Trophoblast cell (in vitro differentiated cells and primary cell): ENCODE measurements around the gene PRRX1.

Experiments
- DNase-seq, 2 donors: peaks; one replicate each; pipeline ENCODE4 v3.0.0-alpha.2; 2016
- H2AFZ ChIP-seq: 2 replicates; pipeline ENCODE4 v1.6.1; 2013; ENCODE audit warnings: low read length, moderate library complexity, mild to moderate bottlenecking; ENCODE audit not compliant: insufficient read depth, poor library complexity
- H2AK5ac ChIP-seq: 2 replicates; pipeline ENCODE4 v1.6.1; 2013; ENCODE audit warnings: mild to moderate bottlenecking, low read length
- H2BK120ac ChIP-seq: 2 replicates; pipeline ENCODE4 v1.6.1; 2013; ENCODE audit warnings: low read length, mild to moderate bottlenecking, moderate library complexity; ENCODE audit not compliant: insufficient read depth, poor library complexity
- H2BK12ac ChIP-seq: 2 replicates; pipeline ENCODE4 v1.6.1; 2013; ENCODE audit warnings: mild to moderate bottlenecking, low read length, moderate library complexity
- H2BK5ac ChIP-seq: 2 replicates; pipeline ENCODE4 v1.6.1; 2013; ENCODE audit warnings: low read length, low read depth, moderate library complexity, mild to moderate bottlenecking; ENCODE audit not compliant: poor library complexity
- H3K14ac ChIP-seq: 2 replicates; pipeline ENCODE4 v1.6.1; 2013; ENCODE audit warnings: mild to moderate bottlenecking, low read length
- H3K18ac ChIP-seq: 2 replicates; pipeline ENCODE4 v1.6.1; 2013; ENCODE audit warnings: mild to moderate bottlenecking, low read length
- H3K23ac ChIP-seq: 2 replicates; pipeline ENCODE4 v1.6.1; 2013; ENCODE audit warnings: low read length
- H3K27ac ChIP-seq: 2 replicates; pipeline ENCODE4 v1.5.1; 2013; ENCODE audit warnings: low read depth, mild to moderate bottlenecking, inconsistent platforms, low read length, moderate library complexity
- H3K27me3 ChIP-seq: 2 replicates; pipeline ENCODE4 v1.6.1; 2013; ENCODE audit warnings: inconsistent platforms, mild to moderate bottlenecking, low read length, moderate library complexity; ENCODE audit not compliant: insufficient read depth
- H3K36me3 ChIP-seq, 2 experiments: 1 replicate in 1 of 2; 2 replicates in 1 of 2; pipeline ENCODE4 v1.6.1; 2013; ENCODE audit warnings: low read length in 2 of 2, mild to moderate bottlenecking in 2 of 2, moderate library complexity in 1 of 2; ENCODE audit not compliant: insufficient read depth in 2 of 2, control insufficient read depth in 1 of 2
- H3K4ac ChIP-seq: 2 replicates; pipeline ENCODE4 v1.6.1; 2013; ENCODE audit warnings: low read depth, mild to moderate bottlenecking, low read length, moderate library complexity
- H3K4me1 ChIP-seq, 2 experiments: 1 replicate in 1 of 2; 2 replicates in 1 of 2; pipeline ENCODE4 v1.6.1; 2013; ENCODE audit warnings: low read length in 2 of 2, mild to moderate bottlenecking in 2 of 2, moderate library complexity in 1 of 2; ENCODE audit not compliant: insufficient read depth in 2 of 2, control insufficient read depth in 1 of 2
- H3K4me2 ChIP-seq: 2 replicates; pipeline ENCODE4 v1.6.1; 2013; ENCODE audit warnings: inconsistent platforms, mild to moderate bottlenecking, low read length, moderate library complexity
- H3K4me3 ChIP-seq: 2 replicates; pipeline ENCODE4 v1.5.1; 2013; ENCODE audit warnings: mild to moderate bottlenecking, low read depth, low read length, inconsistent platforms
- H3K79me1 ChIP-seq: one replicate; pipeline ENCODE4 v1.6.1; 2013; ENCODE audit warnings: low read length
- H3K79me2 ChIP-seq: 2 replicates; pipeline ENCODE4 v1.6.1; 2013; ENCODE audit warnings: low read length, mild to moderate bottlenecking; ENCODE audit not compliant: control insufficient read depth, insufficient read depth, poor library complexity
- H3K9ac ChIP-seq: 2 replicates; pipeline ENCODE4 v1.6.1; 2013; ENCODE audit warnings: mild to moderate bottlenecking, low read length
- H3K9me3 ChIP-seq: 2 replicates; pipeline ENCODE4 v1.6.1; 2013; ENCODE audit warnings: low read depth, mild to moderate bottlenecking, control low read depth, inconsistent platforms, low read length; ENCODE audit not compliant: insufficient read depth
- H4K12ac ChIP-seq: 2 replicates; pipeline ENCODE4 v1.6.1; 2013; ENCODE audit warnings: low read depth, mild to moderate bottlenecking, low read length, moderate library complexity
- H4K8ac ChIP-seq: 2 replicates; pipeline ENCODE4 v1.6.1; 2013; ENCODE audit warnings: low read depth, mild to moderate bottlenecking, low read length, moderate library complexity
- H4K91ac ChIP-seq: one replicate; pipeline ENCODE4 v1.6.1; 2013; ENCODE audit warnings: low read depth, mild to moderate bottlenecking, low read length, moderate library complexity
- WGBS: extraction: QIAGEN DNeasy Blood & Tissue Kit; methylation state at CpG from one replicate; pipeline ENCODE4 v1.1.7; 2013; ENCODE audit warnings: missing lambda C conversion rate; ENCODE audit not compliant: insufficient read length, insufficient coverage; ENCODE audit errors: extremely low coverage; 5-methylcytosine and 5-hydroxymethylcytosine counted together

Gene PRRX1

GRCh38 chr1:170769691-170770090 lies 105.8 kb downstream of the PRRX1 start:
- no peaks in the 10 kb centered on the region for H3K4me1 ChIP-seq
- WGBS = no CpG with 5 or more reads among the region's 1 CpG
- no peak overlapping the region for H3K4ac ChIP-seq
- no peak overlapping the region for H3K23ac ChIP-seq
- H2BK120ac ChIP-seq = no peak overlapping the region
- no peaks in the 10 kb centered on the region for H3K36me3 ChIP-seq
- H2AK5ac ChIP-seq = no peak overlapping the region
- H4K12ac ChIP-seq = no peak overlapping the region
- H3K79me1 ChIP-seq = no peaks in the 10 kb centered on the region
- H4K91ac ChIP-seq = no peak overlapping the region
- H3K9me3 ChIP-seq = no peaks in the 10 kb centered on the region
- no peak overlapping the region for H3K18ac ChIP-seq
- H4K8ac ChIP-seq = no peak overlapping the region
- no peak overlapping the region for H3K9ac ChIP-seq
- no peaks in the 10 kb centered on the region for H3K27me3 ChIP-seq
- no peaks in the 10 kb centered on the region for H3K79me2 ChIP-seq
- no peak overlapping the region for H3K27ac ChIP-seq
- no peak overlapping the region for H3K4me3 ChIP-seq
- H3K14ac ChIP-seq = no peak overlapping the region
- H2BK5ac ChIP-seq = no peak overlapping the region
- no peak overlapping the region for H2AFZ ChIP-seq
- no peak overlapping the region for H2BK12ac ChIP-seq
- DNase-seq = no peak
- no peak overlapping the region for H3K4me2 ChIP-seq

GRCh38 chr1:170770254-170770653 lies 106.3 kb downstream of the PRRX1 start:
- no peaks in the 10 kb centered on the region for H3K9me3 ChIP-seq
- H3K23ac ChIP-seq = no peak overlapping the region
- H3K4me2 ChIP-seq = no peak overlapping the region
- DNase-seq = no peak
- H4K8ac ChIP-seq = no peak overlapping the region
- H3K4ac ChIP-seq = no peak overlapping the region
- H3K4me3 ChIP-seq = no peak overlapping the region
- no peak overlapping the region for H2AK5ac ChIP-seq
- no peak overlapping the region for H4K12ac ChIP-seq
- H3K79me2 ChIP-seq = no peaks in the 10 kb centered on the region
- H3K27ac ChIP-seq = no peak overlapping the region
- no peak overlapping the region for H2BK120ac ChIP-seq
- H4K91ac ChIP-seq = no peak overlapping the region
- H2BK5ac ChIP-seq = no peak overlapping the region
- no peaks in the 10 kb centered on the region for H3K36me3 ChIP-seq
- no peak overlapping the region for H2AFZ ChIP-seq
- H2BK12ac ChIP-seq = no peak overlapping the region
- no peak overlapping the region for H3K14ac ChIP-seq
- no peaks in the 10 kb centered on the region for H3K4me1 ChIP-seq
- H3K9ac ChIP-seq = no peak overlapping the region
- H3K18ac ChIP-seq = no peak overlapping the region
- H3K27me3 ChIP-seq = no peaks in the 10 kb centered on the region
- no peaks in the 10 kb centered on the region for H3K79me1 ChIP-seq

DNA sequence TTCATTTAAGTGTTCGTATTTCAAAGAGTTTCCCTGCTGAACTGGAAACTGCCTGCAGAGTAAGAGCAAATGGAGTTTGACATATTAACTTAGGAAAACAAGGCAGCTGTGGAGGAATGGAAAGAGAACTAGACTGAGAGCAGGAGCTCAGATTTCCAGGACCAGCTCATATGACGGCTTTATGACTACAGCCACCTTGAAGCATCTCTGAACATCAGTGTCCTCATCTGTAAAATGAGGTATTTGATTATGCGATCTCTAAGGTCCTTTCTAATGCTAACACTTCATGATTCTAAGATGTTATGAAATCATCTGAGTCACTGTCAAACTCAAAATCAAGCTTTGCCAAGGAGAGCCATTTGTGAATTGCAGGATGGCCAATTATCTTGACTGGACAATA lies 112.3 kb downstream of the PRRX1 start:
- Histone ChIP-seq H3K27ac (no peak overlapping the region), H2BK120ac (no peak overlapping the region), H3K14ac (no peak overlapping the region), H3K23ac (no peak overlapping the region), H3K9me3 (no peaks in the 10 kb centered on the region), H4K12ac (no peak overlapping the region), H3K4me2 (no peak overlapping the region), H2BK12ac (no peak overlapping the region), H2AK5ac (no peak overlapping the region), H3K9ac (no peak overlapping the region), H3K79me1 (no peaks in the 10 kb centered on the region), H4K8ac (no peak overlapping the region), H3K36me3 (no peaks in the 10 kb centered on the region), H3K79me2 (no peaks in the 10 kb centered on the region), H3K4ac (no peak overlapping the region), H4K91ac (no peak overlapping the region), H2BK5ac (no peak overlapping the region), H3K4me1 (no peaks in the 10 kb centered on the region), H3K27me3 (no peaks in the 10 kb centered on the region), H3K4me3 (no peak overlapping the region), H3K18ac (no peak overlapping the region), H2AFZ (no peak overlapping the region)
- DNase-seq = no peak
- no CpG with 5 or more reads among the region's 3 CpGs for whole genome bisulfite sequencing

DNA sequence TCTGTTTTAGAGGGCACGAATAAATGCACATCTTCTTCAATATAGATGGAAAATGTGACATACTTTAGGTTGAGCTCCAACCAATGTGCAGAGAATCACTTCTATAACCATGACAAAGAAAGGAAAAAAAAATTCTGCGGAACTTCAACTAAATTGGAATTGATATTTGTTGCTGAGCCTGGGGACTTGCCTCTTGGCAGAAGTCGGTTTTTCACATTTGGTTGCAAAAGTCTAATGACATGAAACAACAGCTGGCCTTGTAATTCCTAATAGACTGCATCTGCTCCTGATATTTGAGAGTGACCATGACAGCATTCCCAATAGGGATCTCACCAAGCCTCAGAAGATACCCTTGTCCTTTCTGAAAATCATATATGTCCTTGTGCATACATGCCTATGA lies 112.8 kb downstream of the PRRX1 start:
- Histone ChIP-seq H3K9me3 (no peaks in the 10 kb centered on the region), H3K14ac (no peak overlapping the region), H2BK5ac (no peak overlapping the region), H3K18ac (no peak overlapping the region), H3K23ac (no peak overlapping the region), H2BK12ac (no peak overlapping the region), H2AK5ac (no peak overlapping the region), H2AFZ (no peak overlapping the region), H3K4me2 (no peak overlapping the region), H4K8ac (no peak overlapping the region), H3K27me3 (no peaks in the 10 kb centered on the region), H4K91ac (no peak overlapping the region), H3K4ac (no peak overlapping the region), H3K79me1 (no peaks in the 10 kb centered on the region), H3K9ac (no peak overlapping the region), H3K4me1 (no peaks in the 10 kb centered on the region), H3K27ac (no peak overlapping the region), H3K79me2 (no peaks in the 10 kb centered on the region), H2BK120ac (no peak overlapping the region), H4K12ac (no peak overlapping the region), H3K4me3 (no peak overlapping the region), H3K36me3 (no peaks in the 10 kb centered on the region)
- no peak for DNase-seq
- no CpG with 5 or more reads among the region's 3 CpGs for WGBS
